Osteoblast (primary cell): ENCODE results near the gene PHF21A. TPM values are rescaled to one million over a fixed set of nuclear protein-coding genes. Genes with fewer than 3 reads are reported as not detected.

Source experiments
- DNase-seq: peaks from one replicate; pipeline ENCODE4 v3.0.0; 2011; ENCODE audit warnings: low spot score, mixed read lengths; ENCODE audit not compliant: insufficient read length; ENCODE audit errors: missing footprints
- H2AFZ ChIP-seq: 2 replicates; pipeline ENCODE4 v1.6.0; 2011; ENCODE audit warnings: mild to moderate bottlenecking, low read length
- H3K27ac ChIP-seq: 2 replicates; pipeline ENCODE4 v1.5.1; 2011; ENCODE audit warnings: mild to moderate bottlenecking, low read depth, low read length, moderate library complexity
- H3K27me3 ChIP-seq: 2 replicates; pipeline ENCODE4 v1.6.0; 2012; ENCODE audit warnings: mild to moderate bottlenecking, control low read depth, inconsistent platforms, low read length, moderate library complexity; ENCODE audit not compliant: insufficient read depth
- H3K36me3 ChIP-seq: 2 replicates; pipeline ENCODE4 v1.5.1; 2011; ENCODE audit warnings: mild to moderate bottlenecking, low read length, control low read depth, moderate library complexity; ENCODE audit not compliant: insufficient read depth
- H3K4me1 ChIP-seq: 2 replicates; pipeline ENCODE4 v1.5.1; 2011; ENCODE audit warnings: mild to moderate bottlenecking, low read length, control low read depth, moderate library complexity; ENCODE audit not compliant: insufficient read depth
- H3K4me2 ChIP-seq: 2 replicates; pipeline ENCODE4 v1.6.0; 2011; ENCODE audit warnings: mild to moderate bottlenecking, low read length; ENCODE audit not compliant: insufficient read depth
- H3K4me3 ChIP-seq: fragments of 200-600 bp; sonication (generic); 3 replicates; pipeline ENCODE4 v1.5.1; 2012; ENCODE audit warnings: mild to moderate bottlenecking, low read length, inconsistent platforms; ENCODE audit not compliant: insufficient read depth
- H3K79me2 ChIP-seq: 2 replicates; pipeline ENCODE4 v1.6.0; 2012; ENCODE audit warnings: mild to moderate bottlenecking, low read length, control low read depth, inconsistent platforms; ENCODE audit not compliant: insufficient read depth
- H3K9me3 ChIP-seq: 2 replicates; pipeline ENCODE4 v1.5.1; 2011; ENCODE audit warnings: low read depth, low read length, control low read depth
- H4K20me1 ChIP-seq: 2 replicates; pipeline ENCODE4 v1.6.0; 2012; ENCODE audit warnings: mild to moderate bottlenecking, low read length, control low read depth; ENCODE audit not compliant: insufficient read depth
- total RNA-seq: library from RNA; depleted of rRNA; stranded (reverse); fragments of >200 nt; gene quantifications from 2 replicates; pipeline ENCODE4 v1.2.3, GENCODE V29; 2012
- TF ChIP-seq, protein P1 (sequence below): IDR thresholded peaks from 2 replicates; pipeline ENCODE4 v1.5.1; 2011; ENCODE audit warnings: mild to moderate bottlenecking, low read depth, low read length, moderate library complexity; ENCODE audit errors: extremely low read depth

PHF21A gene
- total RNA-seq, 1 donor, result 26.4 TPM

DNA sequence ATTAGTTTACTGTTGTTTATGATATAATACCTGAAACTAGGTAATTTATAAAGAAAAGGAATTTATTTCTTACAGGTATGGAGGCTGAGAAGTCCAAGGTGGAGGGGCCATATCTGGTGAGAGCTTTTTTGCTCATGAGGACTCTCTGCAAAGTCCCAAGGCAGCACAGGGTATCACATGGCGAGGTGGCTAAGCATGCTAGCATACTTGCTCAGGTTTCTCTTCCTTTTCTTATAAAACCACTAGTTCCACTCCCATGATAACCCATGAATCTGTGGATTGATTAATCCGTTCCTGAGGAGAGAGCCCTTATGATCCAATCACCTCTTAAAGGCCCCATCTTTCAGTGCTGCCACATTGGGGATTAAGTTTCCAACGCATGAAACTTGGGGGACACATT is 82.7 kb downstream of the PHF21A start:
- peaks cover 2% of the 10 kb centered on the region for H3K79me2 ChIP-seq
- H3K4me3 ChIP-seq, result no peak overlapping the region
- H2AFZ ChIP-seq, result no peak overlapping the region
- no peak overlapping the region for H3K27ac ChIP-seq
- TF ChIP-seq, protein P1, sequence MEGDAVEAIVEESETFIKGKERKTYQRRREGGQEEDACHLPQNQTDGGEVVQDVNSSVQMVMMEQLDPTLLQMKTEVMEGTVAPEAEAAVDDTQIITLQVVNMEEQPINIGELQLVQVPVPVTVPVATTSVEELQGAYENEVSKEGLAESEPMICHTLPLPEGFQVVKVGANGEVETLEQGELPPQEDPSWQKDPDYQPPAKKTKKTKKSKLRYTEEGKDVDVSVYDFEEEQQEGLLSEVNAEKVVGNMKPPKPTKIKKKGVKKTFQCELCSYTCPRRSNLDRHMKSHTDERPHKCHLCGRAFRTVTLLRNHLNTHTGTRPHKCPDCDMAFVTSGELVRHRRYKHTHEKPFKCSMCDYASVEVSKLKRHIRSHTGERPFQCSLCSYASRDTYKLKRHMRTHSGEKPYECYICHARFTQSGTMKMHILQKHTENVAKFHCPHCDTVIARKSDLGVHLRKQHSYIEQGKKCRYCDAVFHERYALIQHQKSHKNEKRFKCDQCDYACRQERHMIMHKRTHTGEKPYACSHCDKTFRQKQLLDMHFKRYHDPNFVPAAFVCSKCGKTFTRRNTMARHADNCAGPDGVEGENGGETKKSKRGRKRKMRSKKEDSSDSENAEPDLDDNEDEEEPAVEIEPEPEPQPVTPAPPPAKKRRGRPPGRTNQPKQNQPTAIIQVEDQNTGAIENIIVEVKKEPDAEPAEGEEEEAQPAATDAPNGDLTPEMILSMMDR, result no peak
- DNase-seq, result no peak
- H4K20me1 ChIP-seq, result peaks cover 44% of the 10 kb centered on the region
- no peaks in the 10 kb centered on the region for H3K27me3 ChIP-seq
- H3K36me3 ChIP-seq, result no peaks in the 10 kb centered on the region
- H3K4me1 ChIP-seq, result peaks cover 24% of the 10 kb centered on the region
- H3K9me3 ChIP-seq, result no peaks in the 10 kb centered on the region
- H3K4me2 ChIP-seq, result no peak overlapping the region

DNA sequence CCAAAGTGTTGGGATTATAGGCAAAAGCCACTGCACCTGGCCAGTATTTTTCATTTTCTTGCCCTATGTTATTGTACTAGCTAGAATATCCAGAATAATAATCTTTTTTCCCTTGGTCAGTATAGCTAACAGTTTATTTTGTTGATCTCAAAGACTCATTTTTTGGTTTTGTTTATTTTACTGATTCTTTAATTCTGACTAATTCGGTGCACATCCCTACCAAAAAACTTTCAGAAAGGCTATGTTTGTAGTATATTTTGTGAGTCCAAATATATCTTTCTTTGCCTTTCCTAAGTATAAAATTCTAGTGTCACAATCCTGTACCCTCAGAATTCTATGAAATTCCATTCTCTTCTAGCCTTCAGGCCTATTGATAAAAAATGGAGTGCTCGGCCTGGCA is 84.3 kb downstream of the PHF21A start:
- H3K36me3 ChIP-seq, result no peaks in the 10 kb centered on the region
- peaks cover 37% of the 10 kb centered on the region for H4K20me1 ChIP-seq
- peaks cover 24% of the 10 kb centered on the region for H3K4me1 ChIP-seq
- no peak overlapping the region for H3K4me2 ChIP-seq
- H3K27ac ChIP-seq, result no peak overlapping the region
- no peak overlapping the region for H2AFZ ChIP-seq
- no peaks in the 10 kb centered on the region for H3K9me3 ChIP-seq
- H3K79me2 ChIP-seq, result no peaks in the 10 kb centered on the region
- TF ChIP-seq, protein P1, result no peak
- no peak overlapping the region for H3K4me3 ChIP-seq
- no peak for DNase-seq
- no peaks in the 10 kb centered on the region for H3K27me3 ChIP-seq

DNA sequence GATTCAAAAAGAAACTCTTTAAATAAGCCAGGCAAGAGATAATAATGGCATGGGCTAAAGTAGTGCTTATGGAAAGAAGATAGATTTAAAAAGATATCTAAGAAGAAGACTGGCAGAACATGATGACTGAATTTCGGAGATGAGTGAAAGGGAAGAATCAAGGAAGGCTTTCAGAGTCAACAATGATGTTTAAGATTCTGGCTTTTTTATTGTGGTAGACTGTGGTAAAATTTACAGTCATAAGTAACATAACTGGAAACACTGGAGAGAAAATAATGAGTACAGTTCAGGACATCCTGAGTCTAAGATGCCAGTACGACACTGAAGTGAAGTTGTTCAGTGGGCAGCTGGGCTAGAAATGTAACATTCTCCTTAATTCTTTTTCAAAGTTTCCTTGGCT is 85.2 kb downstream of the PHF21A start:
- Histone ChIP-seq H3K27me3 (no peaks in the 10 kb centered on the region), H3K36me3 (no peaks in the 10 kb centered on the region), H3K9me3 (no peaks in the 10 kb centered on the region), H3K4me1 (peaks cover 24% of the 10 kb centered on the region), H3K4me3 (no peak overlapping the region), H2AFZ (no peak overlapping the region), H3K4me2 (no peak overlapping the region), H3K79me2 (peaks cover 3% of the 10 kb centered on the region), H4K20me1 (peaks cover 38% of the 10 kb centered on the region), H3K27ac (no peak overlapping the region)
- TF ChIP-seq, protein P1, result no peak
- DNase-seq, result no peak

DNA sequence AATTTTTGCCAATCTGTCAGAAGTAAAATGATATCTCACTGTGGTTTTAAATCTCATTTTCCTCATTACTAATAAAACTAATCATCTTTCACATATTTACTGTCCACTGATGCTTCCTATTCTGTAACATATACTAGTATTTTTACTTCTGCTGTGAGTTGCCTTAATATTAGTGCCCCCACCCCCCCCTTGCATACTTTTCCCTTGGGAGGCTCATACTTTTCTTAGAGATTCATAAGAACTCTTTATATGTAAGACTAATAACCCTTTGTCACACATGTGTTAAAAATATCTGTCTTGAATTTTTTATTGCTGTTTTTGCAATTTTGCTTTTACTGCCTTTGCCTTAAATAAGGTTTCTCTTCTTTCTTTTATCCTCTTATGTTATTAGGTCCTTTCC is 87.2 kb downstream of the PHF21A start:
- Histone ChIP-seq H3K4me3 (no peak overlapping the region), H3K27ac (no peak overlapping the region), H3K27me3 (no peaks in the 10 kb centered on the region)

More for the DNA sequence above, 87.2 kb downstream of the PHF21A start:
- Histone ChIP-seq H4K20me1 (peaks cover 21% of the 10 kb centered on the region), H3K4me2 (no peak overlapping the region), H3K9me3 (no peaks in the 10 kb centered on the region), H3K4me1 (peaks cover 11% of the 10 kb centered on the region), H3K36me3 (no peaks in the 10 kb centered on the region), H3K79me2 (peaks cover 5% of the 10 kb centered on the region), H2AFZ (no peak overlapping the region)
- TF ChIP-seq, protein P1, result no peak
- DNase-seq, result no peak
